GM12891 (cell line): ENCODE data around the gene RFX6.

Source experiments
- POLR2A ChIP-seq: IDR thresholded peaks from 2 replicates; pipeline ENCODE4 v1.6.1; 2011; ENCODE audit warnings: low read depth, low read length, control low read depth
- POLR2AphosphoS5 ChIP-seq: IDR thresholded peaks from 2 replicates; pipeline ENCODE4 v1.6.1; 2011; ENCODE audit warnings: low read depth, low read length, control low read depth
- POU2F2 ChIP-seq: IDR thresholded peaks from 2 replicates; pipeline ENCODE4 v1.6.1; 2011; ENCODE audit warnings: low read depth, mild to moderate bottlenecking, control low read depth, low read length, moderate library complexity
- SPI1 ChIP-seq: IDR thresholded peaks from 2 replicates; pipeline ENCODE4 v1.6.1; 2011; ENCODE audit warnings: low read depth, low read length, control low read depth
- TAF1 ChIP-seq: IDR thresholded peaks from 2 replicates; pipeline ENCODE4 v1.6.1; 2011; ENCODE audit warnings: low read depth, low read length, control low read depth

- no peak for TF ChIP-seq POU2F2
- TF ChIP-seq TAF1, result no peak
- no peak for TF ChIP-seq POLR2A
- TF ChIP-seq POLR2AphosphoS5, result no peak
- no peak for TF ChIP-seq SPI1
Measured at GRCh38 chr6:116938305-116938704, 61.3 kb downstream of the RFX6 start.
